HepG2 (cell line): Measurements from ENCODE around the gene IRAK2.

Experiments used
- CBX5 ChIP-seq: sonication (generic); formaldehyde crosslinking; IDR thresholded peaks from 2 replicates; pipeline ENCODE4 v1.4.0; 2020; ENCODE audit warnings: missing genetic modification reagents, borderline replicate concordance
- KDM1A ChIP-seq: IDR thresholded peaks from 2 replicates; pipeline ENCODE4 v1.6.1; 2016; ENCODE audit warnings: missing compliant biosample characterization
- NFE2L2 ChIP-seq: fragments of 150-350 bp; IDR thresholded peaks from 2 replicates; pipeline ENCODE4 v1.6.1; 2014; ENCODE audit warnings: low read length
- NR3C1 ChIP-seq: sonication (generic); formaldehyde crosslinking; IDR thresholded peaks from 2 replicates; pipeline ENCODE4 v1.4.0; 2020; ENCODE audit warnings: missing genetic modification reagents
- RAD21 ChIP-seq: fragments of 450-650 bp; formaldehyde crosslinking; IDR thresholded peaks from 2 replicates; pipeline ENCODE4 v1.5.0; 2020; ENCODE audit warnings: mild to moderate bottlenecking
- RCOR2 ChIP-seq: IDR thresholded peaks from 2 replicates; pipeline ENCODE4 v1.6.1; 2016; ENCODE audit warnings: missing biosample characterization, missing genetic modification reagents
- RFX5 ChIP-seq: IDR thresholded peaks from 2 replicates; pipeline ENCODE4 v1.6.1; 2011; ENCODE audit warnings: low read depth, low read length, improper control_type of control experiment
- ZNF713 ChIP-seq: sonication (generic); formaldehyde crosslinking; IDR thresholded peaks from 2 replicates; pipeline ENCODE4 v1.4.0; 2020; ENCODE audit warnings: mild to moderate bottlenecking, missing genetic modification reagents
- TF ChIP-seq, protein P1 (sequence below): sonication (generic); formaldehyde crosslinking; IDR thresholded peaks from 2 replicates; pipeline ENCODE4 v1.9.0; 2021; ENCODE audit warnings: missing genetic modification reagents, borderline replicate concordance

DNA sequence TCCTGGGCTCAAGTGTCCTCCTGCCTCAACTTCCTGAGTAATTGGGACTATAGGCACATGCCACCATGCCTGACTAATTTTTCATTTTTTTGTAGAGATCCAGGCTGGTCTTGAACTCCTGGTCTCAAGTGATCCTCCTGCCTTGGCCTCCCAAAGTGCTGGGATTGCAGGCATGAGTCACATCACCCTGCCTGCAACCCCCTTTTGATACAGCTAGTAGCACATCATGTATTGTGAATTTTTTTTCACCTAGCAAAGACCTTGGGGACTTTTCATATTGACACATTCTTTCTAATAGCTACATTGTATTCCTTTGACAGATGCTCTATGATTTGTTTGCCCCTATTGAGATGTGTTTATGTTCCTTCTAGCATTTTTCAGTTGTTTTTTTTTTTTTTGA is 14.2 kb downstream of the IRAK2 start:
- no peak for TF ChIP-seq NR3C1
- TF ChIP-seq, protein P1, sequence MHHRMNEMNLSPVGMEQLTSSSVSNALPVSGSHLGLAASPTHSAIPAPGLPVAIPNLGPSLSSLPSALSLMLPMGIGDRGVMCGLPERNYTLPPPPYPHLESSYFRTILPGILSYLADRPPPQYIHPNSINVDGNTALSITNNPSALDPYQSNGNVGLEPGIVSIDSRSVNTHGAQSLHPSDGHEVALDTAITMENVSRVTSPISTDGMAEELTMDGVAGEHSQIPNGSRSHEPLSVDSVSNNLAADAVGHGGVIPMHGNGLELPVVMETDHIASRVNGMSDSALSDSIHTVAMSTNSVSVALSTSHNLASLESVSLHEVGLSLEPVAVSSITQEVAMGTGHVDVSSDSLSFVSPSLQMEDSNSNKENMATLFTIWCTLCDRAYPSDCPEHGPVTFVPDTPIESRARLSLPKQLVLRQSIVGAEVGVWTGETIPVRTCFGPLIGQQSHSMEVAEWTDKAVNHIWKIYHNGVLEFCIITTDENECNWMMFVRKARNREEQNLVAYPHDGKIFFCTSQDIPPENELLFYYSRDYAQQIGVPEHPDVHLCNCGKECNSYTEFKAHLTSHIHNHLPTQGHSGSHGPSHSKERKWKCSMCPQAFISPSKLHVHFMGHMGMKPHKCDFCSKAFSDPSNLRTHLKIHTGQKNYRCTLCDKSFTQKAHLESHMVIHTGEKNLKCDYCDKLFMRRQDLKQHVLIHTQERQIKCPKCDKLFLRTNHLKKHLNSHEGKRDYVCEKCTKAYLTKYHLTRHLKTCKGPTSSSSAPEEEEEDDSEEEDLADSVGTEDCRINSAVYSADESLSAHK (CRISPR knock-in tag), result no peak
- TF ChIP-seq RCOR2 (CRISPR knock-in tag), result no peak
- TF ChIP-seq ZNF713 (CRISPR knock-in tag), result no peak
- TF ChIP-seq NFE2L2, result no peak
- no peak for TF ChIP-seq RAD21
- TF ChIP-seq RFX5, result no peak
- no peak for TF ChIP-seq KDM1A
- TF ChIP-seq CBX5 (CRISPR knock-in tag), result no peak
